ENCODE data around the gene NRXN2.
A peak's percentile ranks its signal among the peaks of the same experiment; 100 is the strongest.

Gene NRXN2

GRCh38 chr11:64723117-64723906, at the start of gene NRXN2:
Gene NRXN2 (minus strand): TSS chr11:64723197. CDS start chr11:64713699, 9,498 bp downstream.
- peak; percentile 88 for DNase-seq (ENCODE audit: low read depth, low spot score)

GRCh38 chr11:64772303-64773018, 49.5 kb upstream of the NRXN2 start:
- no peak for DNase-seq (ENCODE audit: low read depth, low spot score)

- no peak for DNase-seq (ENCODE audit: low read depth, low spot score)
Measured at GRCh38 chr11:64771861-64772260, 48.9 kb upstream of the NRXN2 start.

- no peak for DNase-seq (ENCODE audit: low read depth, low spot score)
Measured at GRCh38 chr11:64770120-64770519, 47.1 kb upstream of the NRXN2 start.

- DNase-seq (ENCODE audit: low read depth, low spot score), result no peak
Measured at GRCh38 chr11:64769283-64769682, 46.3 kb upstream of the NRXN2 start.

- DNase-seq (ENCODE audit: low read depth, low spot score), result no peak
Measured at GRCh38 chr11:64768300-64768694, 45.3 kb upstream of the NRXN2 start.

- DNase-seq (ENCODE audit: low read depth, low spot score), result peak; percentile 88
Measured at GRCh38 chr11:64767344-64768299, 44.6 kb upstream of the NRXN2 start.

GRCh38 chr11:64766881-64767280, 43.9 kb upstream of the NRXN2 start:
- no peak for DNase-seq (ENCODE audit: low read depth, low spot score)

GRCh38 chr11:64765851-64766665, 43.1 kb upstream of the NRXN2 start:
- DNase-seq (ENCODE audit: low read depth, low spot score), result no peak

GRCh38 chr11:64765291-64765850, 42.4 kb upstream of the NRXN2 start:
- DNase-seq (ENCODE audit: low read depth, low spot score), result peak; percentile 53

GRCh38 chr11:64764753-64765152, 41.8 kb upstream of the NRXN2 start:
- no peak for DNase-seq (ENCODE audit: low read depth, low spot score)

GRCh38 chr11:64764040-64764611, 41.1 kb upstream of the NRXN2 start:
- DNase-seq (ENCODE audit: low read depth, low spot score), result peak; percentile 48

- no peak for DNase-seq (ENCODE audit: low read depth, low spot score)
Measured at GRCh38 chr11:64763526-64764039, 40.6 kb upstream of the NRXN2 start.

- peak; percentile 84 for DNase-seq (ENCODE audit: low read depth, low spot score)
Measured at GRCh38 chr11:64762674-64763525, 39.9 kb upstream of the NRXN2 start.

GRCh38 chr11:64762277-64762673, 39.3 kb upstream of the NRXN2 start:
- DNase-seq (ENCODE audit: low read depth, low spot score), result no peak

- no peak for DNase-seq (ENCODE audit: low read depth, low spot score)
Measured at GRCh38 chr11:64760759-64761420, 37.9 kb upstream of the NRXN2 start.

GRCh38 chr11:64759722-64760719, 37.0 kb upstream of the NRXN2 start, which contains the start of gene PYGM:
Gene PYGM (minus strand): TSS chr11:64759974. CDS start chr11:64759898, 76 bp downstream.
- DNase-seq (ENCODE audit: low read depth, low spot score), result peak; percentile 90
